ENCODE measurements around the gene GPR162.
A peak's percentile ranks its signal among the peaks of the same experiment; 100 is the strongest.

GPR162 gene

GRCh38 chr12:6824085-6824775 is 2.6 kb downstream of the GPR162 start:
- H3K36me3 Mint-ChIP-seq = no peaks in the 10 kb centered on the region
- no peaks in the 10 kb centered on the region for H3K9me3 Mint-ChIP-seq
- H3K27ac Mint-ChIP-seq = no peak overlapping the region
- peaks cover 34% of the 10 kb centered on the region for H3K4me1 Mint-ChIP-seq
- peaks cover 52% of the 10 kb centered on the region for H3K27me3 Mint-ChIP-seq
- H3K4me3 Mint-ChIP-seq = no peak overlapping the region
- no peak for ATAC-seq (ENCODE audit: low read depth)
- DNase-seq (ENCODE audit: low spot score in 2 of 2) = no peak

GRCh38 chr12:6824901-6825381 is 3.3 kb downstream of the GPR162 start:
- peaks cover 55% of the 10 kb centered on the region for H3K27me3 Mint-ChIP-seq
- H3K4me1 Mint-ChIP-seq = peaks cover 37% of the 10 kb centered on the region
- H3K27ac Mint-ChIP-seq = no peak overlapping the region
- H3K9me3 Mint-ChIP-seq = no peaks in the 10 kb centered on the region
- ATAC-seq (ENCODE audit: low read depth) (no peak), DNase-seq (ENCODE audit: low spot score in 2 of 2) (no peak)
- H3K36me3 Mint-ChIP-seq = no peaks in the 10 kb centered on the region
- no peak overlapping the region for H3K4me3 Mint-ChIP-seq

DNA sequence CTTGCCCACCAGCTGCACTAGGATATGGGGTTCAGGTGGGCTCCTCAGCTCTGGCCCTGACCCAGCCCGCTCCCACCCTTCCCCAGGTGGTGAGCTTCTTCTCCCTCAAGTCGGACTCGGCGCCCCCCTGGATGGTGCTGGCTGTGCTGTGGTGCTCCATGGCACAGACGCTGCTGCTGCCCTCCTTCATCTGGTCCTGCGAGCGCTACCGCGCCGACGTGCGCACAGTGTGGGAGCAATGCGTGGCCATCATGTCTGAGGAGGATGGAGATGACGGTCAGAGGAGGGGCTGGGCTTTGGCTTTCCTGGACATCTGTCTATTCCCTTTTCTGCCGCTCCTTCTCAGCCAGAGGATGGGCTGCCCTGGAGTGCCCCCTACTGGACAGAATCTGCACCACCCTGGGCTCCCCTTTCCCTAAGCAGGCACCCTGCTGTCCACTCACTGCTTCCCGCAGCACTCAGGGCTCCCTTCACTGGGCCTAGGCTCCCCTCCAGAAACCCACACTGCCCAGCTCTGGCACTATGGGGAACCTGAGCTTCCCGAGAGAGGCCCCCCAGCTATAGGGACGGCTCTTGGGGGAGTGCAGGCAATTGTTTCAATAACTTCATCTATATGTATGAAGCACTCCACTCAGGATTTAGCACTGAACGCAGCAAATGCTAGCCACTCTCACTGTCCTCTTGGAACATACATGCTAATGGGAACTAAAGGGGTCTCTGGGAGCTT is 3.9 kb downstream of the GPR162 start:
- H3K9me3 Mint-ChIP-seq = no peaks in the 10 kb centered on the region
- peaks cover 58% of the 10 kb centered on the region for H3K27me3 Mint-ChIP-seq
- no peak overlapping the region for H3K4me3 Mint-ChIP-seq

GRCh38 chr12:6826125-6826733 is 4.6 kb downstream of the GPR162 start:
- H3K4me1 Mint-ChIP-seq = peaks cover 34% of the 10 kb centered on the region
- DNase-seq (ENCODE audit: low spot score in 2 of 2) (no peak), ATAC-seq (ENCODE audit: low read depth) (no peak)
- H3K27ac Mint-ChIP-seq = no peak overlapping the region
- no peaks in the 10 kb centered on the region for H3K9me3 Mint-ChIP-seq
- H3K27me3 Mint-ChIP-seq = peaks cover 57% of the 10 kb centered on the region
- no peak overlapping the region for H3K4me3 Mint-ChIP-seq
- H3K36me3 Mint-ChIP-seq = no peaks in the 10 kb centered on the region

More for the DNA sequence above, 3.9 kb downstream of the GPR162 start:
- DNase-seq (ENCODE audit: low spot score in 2 of 2) (peak; percentile 73 to 82), ATAC-seq (ENCODE audit: low read depth) (peak; percentile 57)
- no peak overlapping the region for H3K27ac Mint-ChIP-seq
- peaks cover 37% of the 10 kb centered on the region for H3K4me1 Mint-ChIP-seq
- H3K36me3 Mint-ChIP-seq = no peaks in the 10 kb centered on the region

GRCh38 chr12:6826734-6827436 is 5.3 kb downstream of the GPR162 start:
- ATAC-seq (ENCODE audit: low read depth) (no peak), DNase-seq (ENCODE audit: low spot score in 2 of 2) (no peak)
- Mint-ChIP-seq H3K9me3 (no peaks in the 10 kb centered on the region), H3K4me3 (peak overlapping the region; percentile 66), H3K27ac (no peak overlapping the region), H3K4me1 (peaks cover 31% of the 10 kb centered on the region), H3K36me3 (no peaks in the 10 kb centered on the region), H3K27me3 (peaks cover 58% of the 10 kb centered on the region)

- Mint-ChIP-seq H3K9me3 (no peaks in the 10 kb centered on the region), H3K4me3 (peak overlapping the region; percentile 66), H3K4me1 (peaks cover 29% of the 10 kb centered on the region), H3K27me3 (peaks cover 52% of the 10 kb centered on the region), H3K36me3 (no peaks in the 10 kb centered on the region), H3K27ac (no peak overlapping the region)
- DNase-seq (ENCODE audit: low spot score in 2 of 2) (no peak), ATAC-seq (ENCODE audit: low read depth) (no peak)
Observed at GRCh38 chr12:6827437-6827911, 5.9 kb downstream of the GPR162 start.

- no peaks in the 10 kb centered on the region for H3K36me3 Mint-ChIP-seq
- peak within 1 kb of the TSS; percentile 54 for H3K27ac Mint-ChIP-seq
- H3K9me3 Mint-ChIP-seq = no peaks in the 10 kb centered on the region
- peak in 1 of 2 donors; percentile 53 for DNase-seq (ENCODE audit: low spot score in 2 of 2)
- peaks cover 47% of the 10 kb centered on the region for H3K27me3 Mint-ChIP-seq
- H3K4me3 Mint-ChIP-seq = peak within 1 kb of the TSS; percentile 85
- peaks cover 29% of the 10 kb centered on the region for H3K4me1 Mint-ChIP-seq
- peak; percentile 44 for ATAC-seq (ENCODE audit: low read depth)
Observed at GRCh38 chr12:6827982-6828780, 6.6 kb downstream of the GPR162 start, which contains the start of gene P3H3. P3H3 (plus strand) TSS chr12:6828407; CDS start chr12:6828441, 34 bp downstream.

DNA sequence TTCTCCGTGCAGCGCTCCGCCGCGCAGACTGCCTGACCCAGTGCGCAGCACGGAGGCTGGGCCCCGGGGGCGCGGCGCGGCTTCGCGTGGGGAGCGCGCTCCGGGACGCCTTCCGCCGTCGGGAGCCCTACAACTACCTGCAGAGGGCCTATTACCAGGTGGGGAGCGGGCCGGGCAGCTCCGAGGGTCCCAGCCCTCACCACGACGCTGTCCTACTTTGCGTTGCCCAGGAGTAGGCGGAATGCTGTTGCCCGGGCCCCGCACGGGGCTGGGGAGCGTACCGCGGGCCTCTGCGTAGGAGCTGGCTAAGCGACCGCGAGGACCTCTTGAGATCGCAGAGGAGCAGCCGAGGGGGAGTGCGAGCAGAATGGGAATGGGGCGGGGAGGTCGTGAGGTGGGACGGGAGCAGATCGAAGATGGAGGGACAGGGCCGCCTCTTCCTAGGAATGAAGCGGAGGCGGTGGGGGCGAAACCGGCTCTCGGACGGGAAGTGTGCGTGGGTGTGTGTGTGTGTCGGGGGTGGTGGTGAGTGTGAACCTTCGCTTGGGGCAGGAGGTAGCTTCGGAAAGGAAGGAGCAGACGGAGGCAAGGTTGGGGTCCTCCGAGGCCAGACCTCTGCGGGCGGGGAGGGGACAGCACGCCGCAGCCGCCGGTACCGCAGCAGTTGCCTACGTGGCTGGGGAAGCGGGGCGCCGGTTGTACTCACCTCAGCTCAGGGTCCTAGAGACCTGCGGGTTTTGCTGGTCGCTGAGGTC is 7.3 kb downstream of the GPR162 start:
- no peaks in the 10 kb centered on the region for H3K36me3 Mint-ChIP-seq
- DNase-seq (ENCODE audit: low spot score in 2 of 2) = no peak

DNA sequence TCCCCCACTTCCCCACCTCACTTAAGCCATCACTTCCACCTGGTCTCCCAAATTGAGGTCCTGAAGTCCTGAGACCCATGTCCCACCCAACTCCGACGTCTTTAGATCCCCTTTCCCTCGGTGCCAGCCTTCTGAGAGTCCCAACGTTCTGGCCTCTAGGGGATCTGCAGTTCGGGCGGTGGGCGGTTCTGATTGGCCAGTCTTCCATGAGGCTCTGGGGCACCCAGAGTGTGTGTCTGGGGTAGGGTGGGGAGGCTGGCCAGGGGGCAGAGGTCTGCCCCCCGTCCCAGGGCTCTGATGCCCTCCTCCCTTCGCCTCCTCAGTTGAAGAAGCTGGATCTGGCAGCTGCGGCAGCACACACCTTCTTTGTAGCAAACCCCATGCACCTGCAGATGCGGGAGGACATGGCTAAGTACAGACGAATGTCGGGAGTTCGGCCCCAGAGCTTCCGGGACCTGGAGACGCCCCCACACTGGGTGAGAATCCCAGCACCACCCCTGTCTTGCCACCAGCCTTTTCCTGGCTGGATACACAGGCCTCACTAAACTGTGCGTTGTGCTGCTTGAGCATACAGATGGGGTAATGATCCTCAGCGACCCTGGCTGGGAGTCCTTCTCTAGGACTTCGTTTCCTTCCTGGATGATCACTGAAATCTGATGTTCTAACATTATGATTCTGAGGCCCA is 8.1 kb downstream of the GPR162 start:
- no peaks in the 10 kb centered on the region for H3K9me3 Mint-ChIP-seq
- H3K36me3 Mint-ChIP-seq = no peaks in the 10 kb centered on the region
- DNase-seq (ENCODE audit: low spot score in 2 of 2) = no peak
- peak overlapping the region; percentile 54 for H3K27ac Mint-ChIP-seq
- peak overlapping the region; percentile 85 for H3K4me3 Mint-ChIP-seq
- H3K4me1 Mint-ChIP-seq = peaks cover 27% of the 10 kb centered on the region
- peak; percentile 9 for ATAC-seq (ENCODE audit: low read depth)
- H3K27me3 Mint-ChIP-seq = peaks cover 40% of the 10 kb centered on the region

More for the DNA sequence above, 7.3 kb downstream of the GPR162 start:
- Mint-ChIP-seq H3K27ac (peak overlapping the region; percentile 54), H3K9me3 (no peaks in the 10 kb centered on the region), H3K4me3 (peak overlapping the region; percentile 85), H3K4me1 (peaks cover 29% of the 10 kb centered on the region), H3K27me3 (peaks cover 45% of the 10 kb centered on the region)
- peak; percentile 65 for ATAC-seq (ENCODE audit: low read depth)

- ATAC-seq (ENCODE audit: low read depth) = no peak
- H3K4me3 Mint-ChIP-seq = peak overlapping the region; percentile 18
- H3K4me1 Mint-ChIP-seq = peaks cover 21% of the 10 kb centered on the region
- no peak for DNase-seq (ENCODE audit: low spot score in 2 of 2)
- no peaks in the 10 kb centered on the region for H3K36me3 Mint-ChIP-seq
- H3K9me3 Mint-ChIP-seq = no peaks in the 10 kb centered on the region
- peaks cover 33% of the 10 kb centered on the region for H3K27me3 Mint-ChIP-seq
- H3K27ac Mint-ChIP-seq = no peak overlapping the region
Observed at GRCh38 chr12:6830286-6830890, 8.8 kb downstream of the GPR162 start.

GRCh38 chr12:6830999-6831398 is 9.4 kb downstream of the GPR162 start:
- ATAC-seq (ENCODE audit: low read depth) = no peak
- Mint-ChIP-seq H3K4me3 (no peak overlapping the region), H3K27me3 (peaks cover 30% of the 10 kb centered on the region), H3K9me3 (no peaks in the 10 kb centered on the region), H3K36me3 (no peaks in the 10 kb centered on the region), H3K4me1 (peaks cover 20% of the 10 kb centered on the region), H3K27ac (no peak overlapping the region)
- no peak for DNase-seq (ENCODE audit: low spot score in 2 of 2)
